Stimulated activated CD4-positive, alpha-beta T cell treated with anti-CD3 and anti-CD28 coated beads, Interleukin-1b, Interleukin-23, amount 100 ng/mL, for 48 hours (primary cell): ENCODE data around the gene LRRC4B.
"Not testable (repeated sequence)": the region's sequence is repeated elsewhere in the genome, so short reads cannot be mapped to it uniquely, and the experiment has no call there.

Source experiments
- DNase-seq: peaks from one replicate; pipeline ENCODE4 v3.0.0-alpha.2; 2020

Gene LRRC4B, protein sequence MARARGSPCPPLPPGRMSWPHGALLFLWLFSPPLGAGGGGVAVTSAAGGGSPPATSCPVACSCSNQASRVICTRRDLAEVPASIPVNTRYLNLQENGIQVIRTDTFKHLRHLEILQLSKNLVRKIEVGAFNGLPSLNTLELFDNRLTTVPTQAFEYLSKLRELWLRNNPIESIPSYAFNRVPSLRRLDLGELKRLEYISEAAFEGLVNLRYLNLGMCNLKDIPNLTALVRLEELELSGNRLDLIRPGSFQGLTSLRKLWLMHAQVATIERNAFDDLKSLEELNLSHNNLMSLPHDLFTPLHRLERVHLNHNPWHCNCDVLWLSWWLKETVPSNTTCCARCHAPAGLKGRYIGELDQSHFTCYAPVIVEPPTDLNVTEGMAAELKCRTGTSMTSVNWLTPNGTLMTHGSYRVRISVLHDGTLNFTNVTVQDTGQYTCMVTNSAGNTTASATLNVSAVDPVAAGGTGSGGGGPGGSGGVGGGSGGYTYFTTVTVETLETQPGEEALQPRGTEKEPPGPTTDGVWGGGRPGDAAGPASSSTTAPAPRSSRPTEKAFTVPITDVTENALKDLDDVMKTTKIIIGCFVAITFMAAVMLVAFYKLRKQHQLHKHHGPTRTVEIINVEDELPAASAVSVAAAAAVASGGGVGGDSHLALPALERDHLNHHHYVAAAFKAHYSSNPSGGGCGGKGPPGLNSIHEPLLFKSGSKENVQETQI

DNA sequence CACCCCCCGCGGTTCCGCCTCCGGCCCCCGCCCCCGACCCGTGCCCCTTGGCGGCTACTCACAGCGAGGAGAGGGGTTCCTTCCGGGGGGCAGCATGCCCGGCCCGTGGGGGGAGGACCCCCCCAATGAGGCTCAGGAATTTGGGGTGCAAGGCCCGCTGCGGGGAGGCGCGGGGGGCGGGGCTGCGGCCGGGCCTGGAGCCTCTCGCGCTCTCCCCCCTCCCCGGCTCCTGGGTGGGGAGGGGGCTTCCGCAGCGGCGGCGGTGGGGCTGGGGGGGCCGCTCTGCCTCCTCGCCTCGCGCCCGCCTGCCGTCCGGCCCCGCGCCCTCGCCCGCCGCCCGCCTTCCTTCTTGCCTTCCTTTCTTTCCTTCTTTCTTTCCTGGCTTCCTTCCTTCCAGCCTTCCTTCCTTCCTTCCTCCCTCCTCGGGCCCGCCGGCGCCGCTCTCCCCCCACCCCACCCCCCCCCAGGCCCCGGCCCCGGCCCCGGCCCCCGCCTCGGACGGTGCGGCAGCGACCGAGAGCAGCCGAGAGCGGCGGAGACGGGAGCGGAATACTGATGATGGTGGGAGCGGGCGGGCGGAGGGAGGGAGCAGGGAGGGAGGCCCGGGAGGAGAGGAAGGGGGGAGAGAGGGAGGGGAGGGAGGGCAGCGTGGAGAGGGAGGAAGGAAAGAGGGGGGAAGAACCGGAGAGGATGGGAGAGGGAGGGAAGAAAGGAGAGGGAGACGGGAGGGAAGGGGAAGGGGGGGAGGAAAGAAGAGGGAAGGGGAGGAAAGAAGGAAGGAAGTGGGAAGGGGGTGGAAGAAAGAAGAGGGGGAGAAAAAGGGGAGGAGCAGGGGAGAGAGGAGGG is at the start of gene LRRC4B:
Gene LRRC4B, minus strand, starts transcription at position 554 of the 846 bp plus-strand sequence. CDS start 19,597 bp downstream, outside the sequence.
- no peak for DNase-seq

DNA sequence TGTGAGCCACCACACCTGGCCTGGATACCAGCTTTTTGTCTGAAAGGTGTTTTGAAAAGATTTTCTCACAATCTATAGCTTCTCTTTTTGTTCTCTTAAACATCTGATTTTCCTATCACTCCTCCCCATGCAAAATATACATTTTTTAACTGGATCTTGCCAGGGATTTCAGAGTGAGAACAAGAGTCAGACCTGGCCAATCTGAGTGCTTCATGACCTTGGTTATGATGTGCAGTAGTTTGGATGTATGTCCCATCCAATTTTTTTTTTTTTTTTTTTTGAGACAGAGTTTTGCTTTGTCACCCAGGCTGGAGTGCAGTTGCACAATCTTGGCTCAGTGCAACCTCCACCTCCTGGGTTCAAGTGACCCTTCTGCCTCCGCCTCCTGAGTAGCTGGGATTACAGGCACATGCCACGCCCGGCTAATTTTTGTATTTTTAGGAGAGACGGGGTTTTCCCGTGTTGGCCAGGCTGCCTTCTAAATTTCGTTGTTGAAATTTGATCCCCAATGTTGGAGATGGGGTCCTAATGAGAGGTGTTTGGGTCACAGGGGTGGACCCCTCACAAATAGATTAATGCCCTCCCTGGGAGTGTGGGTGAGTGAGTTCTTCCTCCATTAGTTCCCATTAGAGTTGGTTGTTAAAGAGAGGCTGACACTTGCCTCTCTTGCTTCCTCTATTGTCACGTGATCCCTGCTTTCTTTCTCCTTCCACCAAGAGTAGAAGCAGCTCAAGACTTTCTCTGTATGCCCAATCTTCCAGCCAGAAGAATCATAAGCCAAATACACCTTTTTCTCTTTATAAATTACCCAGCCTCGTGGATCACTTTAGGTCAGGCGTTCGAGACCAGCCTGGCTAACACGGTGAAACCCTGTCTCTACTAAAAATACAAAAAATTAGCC is 44.5 kb upstream of the LRRC4B start:
- DNase-seq, result not testable (repeated sequence)

DNA sequence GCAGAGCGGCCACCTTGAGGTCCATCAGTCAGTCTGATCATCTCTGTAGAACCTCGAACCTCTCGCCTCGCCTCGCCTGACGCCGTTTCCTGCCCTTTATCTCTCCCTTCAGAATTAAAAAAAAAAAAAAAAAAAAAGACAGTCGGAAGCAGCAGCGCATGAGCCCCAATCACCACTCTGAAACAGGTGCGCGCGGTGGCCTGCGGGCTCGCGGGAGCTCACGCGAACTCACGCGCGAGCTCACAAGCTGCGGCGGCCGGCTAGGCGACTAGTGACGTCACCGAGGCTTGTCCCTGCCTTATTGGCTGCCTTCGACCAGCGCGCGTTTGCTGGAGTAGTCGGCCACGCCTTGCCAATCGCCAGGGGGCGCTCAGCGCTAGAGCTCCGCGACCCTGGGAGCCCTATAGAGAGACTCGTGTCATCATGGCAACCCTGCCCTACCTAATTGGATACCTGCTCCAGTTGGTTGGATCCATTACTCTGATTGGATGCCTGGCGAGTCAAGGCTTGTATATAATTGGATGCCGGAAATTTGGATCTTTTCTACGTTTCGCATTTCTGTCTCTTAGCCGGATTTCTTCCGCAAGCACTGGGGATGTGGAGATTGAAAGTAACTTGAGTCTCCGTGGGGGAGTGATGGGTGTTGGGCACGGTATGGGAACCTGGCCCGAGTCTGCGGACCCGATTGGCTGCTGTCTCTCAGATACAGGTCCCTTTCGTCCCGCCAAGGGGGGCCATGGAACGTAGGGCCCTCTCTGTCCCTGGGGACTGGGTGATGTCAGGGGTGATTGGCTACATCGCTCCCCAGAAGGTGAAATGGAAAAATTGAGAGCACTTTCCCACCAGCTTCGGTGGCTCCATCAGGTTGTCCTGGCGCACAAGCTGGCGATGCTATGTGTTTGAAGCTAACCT is 39.9 kb upstream of the LRRC4B start:
- peak; percentile 95 for DNase-seq

DNA sequence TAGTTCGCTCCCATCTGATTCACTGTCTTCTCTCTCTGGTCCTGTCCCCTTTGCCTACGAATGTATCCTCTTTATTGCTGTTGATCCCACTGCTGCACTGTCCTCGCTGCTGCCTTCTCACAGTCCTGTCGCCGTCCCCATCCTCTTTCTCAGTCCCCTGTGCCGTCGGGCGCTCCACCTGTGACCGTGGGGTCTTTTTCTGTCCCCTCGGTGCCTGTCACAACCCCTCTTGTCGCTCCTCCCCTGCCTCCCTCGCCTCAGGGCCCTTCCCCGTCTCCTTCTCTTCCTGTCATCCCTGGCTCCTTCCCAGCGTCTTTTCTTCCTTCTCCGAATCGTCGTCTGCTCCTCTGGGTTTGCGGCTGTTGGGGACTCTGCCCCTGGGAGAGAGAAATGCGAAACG is 39.2 kb upstream of the LRRC4B start:
- no peak for DNase-seq

DNA sequence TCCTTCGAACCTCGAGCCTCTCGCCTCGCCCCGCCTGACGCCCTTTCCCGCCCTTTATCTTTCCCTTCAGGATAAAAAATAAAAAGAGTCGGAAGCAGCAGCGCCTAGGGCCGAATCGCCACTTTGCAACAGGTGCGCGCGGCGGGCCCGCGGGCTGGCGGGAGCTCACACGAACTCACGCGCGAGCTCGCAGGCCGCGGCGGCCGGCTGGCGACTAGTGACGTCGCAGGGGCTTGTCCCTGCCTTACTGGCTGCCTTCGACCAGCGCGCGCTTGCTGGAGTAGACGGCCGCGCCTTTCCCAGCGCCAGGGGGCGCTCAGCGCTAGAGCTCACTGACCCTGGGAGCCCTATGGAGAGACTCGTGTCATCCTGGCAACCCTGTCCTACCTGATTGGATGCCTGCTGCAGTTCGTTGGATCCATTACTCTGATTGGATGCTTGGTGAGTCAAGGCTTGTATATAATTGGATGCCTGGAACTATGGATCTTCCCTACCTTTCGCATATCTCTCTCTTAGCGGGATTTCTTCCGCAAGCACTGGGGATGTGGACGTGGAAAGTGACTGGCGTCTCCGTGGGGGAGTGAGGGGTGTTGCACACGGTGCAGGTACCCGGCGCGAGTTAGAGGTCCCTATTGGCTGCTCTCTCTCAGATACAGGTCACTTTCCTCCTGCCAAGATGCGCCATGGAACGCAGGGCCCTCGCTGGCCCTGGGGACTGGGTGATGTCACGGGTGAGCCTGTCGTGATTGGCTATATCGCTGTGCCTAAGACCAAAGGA is 38.0 kb upstream of the LRRC4B start:
- DNase-seq, result peak; percentile 14

DNA sequence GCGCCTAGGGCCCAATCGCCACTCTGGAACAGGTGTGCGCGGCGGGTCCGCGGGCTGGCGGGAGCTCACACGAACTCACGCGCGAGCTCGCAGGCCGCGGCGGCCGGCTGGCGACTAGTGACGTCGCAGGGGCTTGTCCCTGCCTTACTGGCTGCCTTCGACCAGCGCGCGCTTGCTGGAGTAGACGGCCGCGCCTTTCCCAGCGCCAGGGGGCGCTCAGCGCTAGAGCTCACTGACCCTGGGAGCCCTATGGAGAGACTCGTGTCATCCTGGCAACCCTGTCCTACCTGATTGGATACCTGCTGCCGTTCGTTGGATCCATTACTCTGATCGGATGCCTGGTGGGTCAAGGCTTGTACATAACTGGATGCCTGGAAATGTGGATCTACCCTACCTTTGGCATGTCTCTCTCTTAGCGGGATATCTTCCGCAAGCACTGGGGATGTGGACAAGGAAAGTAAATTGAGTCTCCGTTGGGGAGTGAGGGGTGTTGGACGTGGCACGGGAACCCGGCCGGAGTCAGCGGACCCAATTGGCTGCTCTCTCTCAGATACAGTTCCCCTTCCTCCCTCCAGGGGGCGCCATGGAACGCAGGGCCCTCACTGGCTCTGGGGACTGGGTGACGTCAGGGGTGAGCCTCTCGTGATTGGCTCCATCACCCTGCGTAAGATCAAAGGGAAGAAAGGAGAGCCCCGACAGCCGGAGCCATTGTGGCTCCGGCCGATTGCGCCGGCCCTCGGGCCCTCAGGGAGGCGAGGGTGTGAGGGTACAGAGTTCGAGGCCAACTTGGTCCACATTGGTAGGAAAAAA is 36.2 kb upstream of the LRRC4B start:
- DNase-seq, result peak; percentile 20

DNA sequence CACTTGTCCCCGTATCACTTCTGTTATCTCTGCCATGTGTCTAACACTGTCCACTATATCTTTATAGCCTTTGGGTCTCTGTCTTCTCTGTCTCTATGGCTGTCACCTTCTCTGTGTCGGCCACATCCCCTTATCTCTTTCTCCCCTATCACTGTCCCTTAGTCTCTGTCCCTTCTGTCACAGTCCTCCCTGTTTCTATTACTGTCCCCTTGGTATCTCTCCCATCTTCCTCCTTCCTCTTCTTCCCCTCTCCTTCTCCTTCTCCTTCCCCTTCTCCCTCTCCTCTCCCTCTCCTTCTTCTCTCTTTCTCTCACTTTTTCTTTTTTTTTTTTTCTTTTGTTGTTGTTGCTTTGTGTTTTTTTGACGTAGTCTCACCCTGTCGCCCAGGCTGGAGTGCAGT is 34.7 kb upstream of the LRRC4B start:
- no peak for DNase-seq

DNA sequence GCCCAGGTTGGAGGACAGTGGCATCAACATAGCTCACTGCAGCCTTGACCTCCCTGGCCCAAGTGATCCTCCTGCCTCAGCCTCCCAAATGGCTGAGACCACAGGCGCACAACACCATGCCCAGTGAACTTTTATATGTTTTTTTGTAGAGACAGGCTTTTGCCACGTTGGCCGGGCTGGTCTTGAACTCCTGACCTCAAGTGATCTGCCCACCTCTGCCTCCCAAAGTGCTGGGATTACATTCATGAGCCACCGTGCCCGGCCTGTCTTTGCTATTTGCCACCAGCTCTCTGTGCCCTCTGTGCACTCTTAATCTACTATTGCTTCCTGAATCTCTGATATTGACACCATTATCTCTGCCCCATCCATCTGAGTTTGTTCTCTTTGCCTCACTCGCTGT is 34.3 kb upstream of the LRRC4B start:
- no peak for DNase-seq

DNA sequence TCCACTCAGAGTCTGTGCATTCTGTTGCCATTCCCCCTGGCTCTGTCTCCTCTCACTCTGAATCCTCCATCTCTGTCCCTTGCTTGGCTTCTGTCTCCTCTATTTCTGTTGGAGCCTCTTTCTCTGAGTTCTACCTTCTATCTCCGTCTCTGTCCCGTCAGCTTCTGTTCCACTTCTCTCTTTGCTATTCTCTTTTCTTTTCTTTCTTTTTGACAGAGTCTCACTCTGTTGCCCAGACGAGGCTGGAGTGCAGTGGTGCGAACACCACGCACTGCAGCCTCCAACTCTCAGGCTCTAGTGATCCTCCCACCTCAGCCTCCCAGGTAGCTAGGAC is 33.8 kb upstream of the LRRC4B start:
- no peak for DNase-seq

DNA sequence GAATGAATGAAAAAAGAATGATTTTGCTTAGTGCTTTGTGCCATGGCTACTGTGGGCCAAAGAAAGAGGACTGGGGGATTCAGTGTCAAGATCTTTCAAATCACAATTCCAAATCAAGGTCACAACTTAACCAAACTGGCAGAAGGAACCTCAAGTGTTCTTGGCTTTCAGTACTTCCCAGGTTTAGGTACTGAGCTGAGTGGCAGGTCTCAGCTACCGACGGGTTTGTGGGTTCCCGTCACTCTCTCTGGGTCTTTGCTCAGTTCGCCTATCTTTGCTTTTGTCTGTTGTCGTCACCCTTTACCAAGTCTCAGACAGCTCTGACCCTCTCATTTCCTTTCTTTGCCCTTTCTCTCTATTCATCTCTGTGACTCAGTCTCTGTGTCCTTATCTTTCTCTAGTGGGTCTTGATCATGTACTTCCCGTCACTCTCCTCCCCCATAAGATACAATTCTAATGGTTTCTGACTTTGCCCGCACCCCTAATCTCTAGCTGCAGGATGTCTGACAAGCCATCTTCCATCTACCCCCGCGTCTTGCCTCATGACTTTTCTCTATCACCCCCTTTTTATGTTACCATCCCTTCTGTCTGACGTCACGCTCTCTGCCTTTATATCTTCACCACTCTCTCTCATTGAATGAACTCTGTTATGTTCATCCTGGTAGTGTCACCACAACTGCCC is 33.3 kb upstream of the LRRC4B start:
- DNase-seq, result no peak

DNA sequence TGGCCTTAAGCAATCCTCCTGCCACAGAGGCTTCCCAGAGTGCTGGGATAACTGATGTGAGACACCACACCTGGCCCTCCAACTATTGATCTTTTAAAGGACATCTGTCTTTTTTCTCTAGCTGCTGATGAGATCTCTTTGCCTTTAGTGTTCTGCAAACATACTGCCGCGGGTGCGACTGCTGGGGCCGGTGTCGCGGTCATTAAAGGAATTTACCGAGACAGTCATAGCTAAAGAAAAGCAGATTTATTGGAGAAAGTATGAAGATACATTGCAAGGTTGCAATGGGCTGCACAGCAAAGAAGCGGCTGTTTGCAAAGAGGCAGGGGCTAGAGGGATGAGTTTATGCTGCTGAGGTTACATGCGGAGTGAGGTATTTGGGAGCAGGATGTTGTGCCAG is 31.2 kb upstream of the LRRC4B start:
- DNase-seq, result no peak

DNA sequence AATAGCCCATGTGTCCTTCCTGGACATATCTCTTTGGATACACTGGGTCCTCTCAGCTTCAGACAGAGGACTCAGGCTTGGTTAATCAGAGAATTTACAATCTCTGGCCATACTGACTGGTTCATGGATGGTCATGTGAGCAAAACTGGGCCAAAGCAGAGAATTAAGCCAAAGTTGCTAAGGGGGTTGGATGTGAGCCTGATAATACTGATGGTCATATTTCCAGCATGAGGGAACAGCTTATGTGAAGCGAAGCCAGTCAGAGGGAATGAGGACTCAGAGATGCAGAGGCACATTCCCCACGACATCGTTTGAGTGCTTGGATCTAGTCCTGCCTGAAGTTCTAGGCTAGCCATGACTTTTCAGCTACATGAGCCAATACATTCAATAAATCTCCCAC is 22.0 kb upstream of the LRRC4B start:
- DNase-seq, result no peak

DNA sequence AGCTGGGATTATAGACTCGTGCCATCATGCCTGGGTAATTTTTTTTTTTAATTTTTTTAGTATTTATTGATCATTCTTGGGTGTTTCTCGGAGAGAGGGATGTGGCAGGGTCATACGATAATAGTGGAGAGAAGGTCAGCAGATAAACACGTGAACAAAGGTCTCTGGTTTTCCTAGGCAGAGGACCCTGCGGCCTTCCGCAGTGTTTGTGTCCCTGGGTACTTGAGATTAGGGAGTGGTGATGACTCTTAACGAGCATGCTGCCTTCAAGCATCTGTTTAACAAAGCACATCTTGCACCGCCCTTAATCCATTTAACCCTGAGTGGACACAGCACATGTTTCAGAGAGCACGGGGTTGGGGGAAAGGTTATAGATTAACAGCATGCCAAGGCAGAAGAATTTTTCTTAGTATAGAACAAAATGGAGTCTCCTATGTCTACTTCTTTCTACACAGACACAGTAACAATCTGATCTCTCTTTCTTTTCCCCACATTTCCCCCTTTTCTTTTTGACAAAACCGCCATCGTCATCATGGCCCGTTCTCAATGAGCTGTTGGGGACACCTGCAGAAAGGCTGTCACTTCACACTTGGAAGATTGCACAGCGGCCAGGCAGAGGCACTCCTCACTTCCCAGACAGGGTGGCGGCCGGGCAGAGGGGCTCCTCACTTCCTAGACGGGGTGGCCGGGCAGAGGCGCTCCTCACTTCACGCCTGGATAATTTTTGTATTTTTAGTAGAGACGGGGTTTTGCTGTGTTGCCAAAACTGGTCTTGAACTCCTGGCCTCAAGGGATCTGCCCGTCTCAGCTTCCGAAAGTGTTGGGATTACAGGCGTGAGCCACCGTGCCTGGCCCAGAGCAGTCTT is 13.8 kb upstream of the LRRC4B start:
- DNase-seq, result not testable (repeated sequence)

DNA sequence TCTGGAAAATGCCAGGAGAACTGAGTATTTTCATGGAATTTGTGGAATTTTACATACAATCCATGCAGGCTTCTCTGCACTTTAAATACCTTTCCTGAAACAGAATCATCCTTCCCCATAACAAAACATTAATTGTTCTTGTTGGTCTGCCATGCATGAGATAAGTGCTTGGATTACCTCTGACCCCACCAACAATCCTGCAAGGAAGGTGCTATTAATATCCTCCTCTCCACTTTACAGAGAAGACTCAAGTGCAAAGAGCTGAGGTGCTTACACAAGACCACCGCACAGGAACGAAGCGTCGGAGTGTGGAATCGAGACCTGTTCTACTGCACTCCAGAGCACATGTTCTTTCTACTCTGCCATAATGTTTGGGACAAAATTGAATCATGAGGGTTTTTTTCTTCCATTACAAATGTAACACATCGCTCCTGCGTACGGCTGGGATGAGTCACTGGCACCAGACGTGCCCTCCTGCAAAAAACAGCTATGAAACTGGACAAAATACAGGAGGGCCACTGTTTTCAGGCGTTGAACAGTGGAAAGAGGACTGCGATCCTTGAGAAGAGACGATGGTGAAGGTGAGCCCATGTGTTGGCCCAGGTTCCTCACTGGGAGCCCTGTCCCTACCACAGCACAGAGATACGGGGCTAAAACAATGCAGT is 12.9 kb upstream of the LRRC4B start:
- no peak for DNase-seq

DNA sequence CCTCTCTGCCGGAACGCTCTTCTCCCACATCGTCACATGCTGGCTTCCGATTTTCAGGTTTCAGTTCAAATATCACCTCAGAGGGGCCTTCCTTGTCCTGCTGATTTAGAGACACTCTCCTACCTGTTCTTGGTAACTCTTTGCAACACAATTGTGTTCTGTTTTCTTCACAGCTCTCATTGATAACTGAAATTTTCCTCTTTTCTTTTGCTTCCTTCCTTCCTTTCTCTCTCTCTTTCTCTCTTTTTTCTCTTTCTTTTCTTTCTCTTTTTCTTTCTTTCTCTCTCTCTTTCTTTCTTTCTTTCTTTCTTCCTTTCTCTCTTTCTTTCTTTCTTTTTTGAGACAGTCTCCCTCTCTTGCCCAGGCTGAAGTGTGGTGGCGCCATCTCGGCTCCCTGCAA is 12.0 kb upstream of the LRRC4B start:
- no peak for DNase-seq

DNA sequence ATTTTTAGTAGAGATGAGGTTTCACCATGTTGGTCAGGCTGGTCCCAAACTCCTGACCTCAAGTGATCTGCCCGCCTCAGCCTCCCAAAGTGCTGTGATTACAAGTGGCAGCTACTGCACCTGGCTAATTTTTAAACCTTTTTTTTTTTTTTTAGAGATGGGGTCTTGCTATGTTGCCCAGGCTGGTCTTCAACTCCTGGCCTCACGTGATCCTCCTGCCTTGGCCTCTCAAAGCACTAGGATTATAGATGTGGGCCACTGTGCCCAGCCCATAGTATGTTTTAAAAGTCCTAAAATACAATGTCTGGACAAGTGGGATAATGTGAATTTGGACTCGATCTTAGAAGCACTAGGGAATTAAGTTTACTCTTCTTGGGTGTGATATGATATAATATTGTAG is 8.5 kb upstream of the LRRC4B start:
- not testable (repeated sequence) for DNase-seq

DNA sequence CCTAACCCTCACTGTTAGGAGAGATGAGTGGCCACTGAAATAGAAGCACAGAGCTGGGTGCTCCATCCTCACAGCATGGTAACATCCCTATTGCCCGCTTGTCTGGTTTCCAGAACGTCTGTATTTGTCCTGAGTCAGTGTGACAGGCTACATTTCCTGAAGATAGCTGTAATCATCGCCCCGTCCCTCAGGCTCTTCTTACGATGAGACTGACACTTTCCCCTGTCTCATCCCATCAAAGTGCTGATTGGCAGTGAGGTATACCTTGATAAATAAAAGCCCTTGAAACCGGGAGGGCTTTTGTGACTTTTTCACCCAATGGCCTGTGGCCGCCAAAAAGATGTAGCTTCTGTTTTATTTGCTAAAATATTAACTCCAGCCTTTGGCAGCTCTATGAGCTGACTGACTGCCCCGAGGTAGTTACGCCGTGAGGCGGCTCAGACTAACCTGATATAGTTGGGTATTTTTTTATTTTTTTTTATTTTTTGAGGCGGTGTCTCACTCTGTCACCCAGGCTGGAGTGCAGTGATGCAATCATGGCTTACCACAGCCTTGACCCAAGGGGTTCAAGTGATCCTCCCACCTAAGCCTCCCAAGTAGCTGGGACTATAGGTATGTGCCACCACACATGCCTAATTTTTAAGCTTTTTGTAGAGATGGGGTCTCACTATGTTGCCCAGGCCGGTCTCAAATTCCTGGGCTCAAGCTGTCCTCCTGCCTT is 5.7 kb upstream of the LRRC4B start:
- no peak for DNase-seq
